Activated CD4-positive, CD25-positive, alpha-beta regulatory T cell treated with anti-CD3 and anti-CD28 coated beads, Interleukin-2, amount 50 U/mL, for 16 hours (primary cell): ENCODE measurements around the gene VAMP5.
"Not testable (repeated sequence)": the region's sequence is repeated elsewhere in the genome, so short reads cannot be mapped to it uniquely, and the experiment has no call there.

ENCODE experiments used
- DNase-seq: peaks from one replicate; pipeline ENCODE4 v3.0.0-alpha.2; 2020; ENCODE audit warnings: low read depth, low spot score

VAMP5 gene

DNA sequence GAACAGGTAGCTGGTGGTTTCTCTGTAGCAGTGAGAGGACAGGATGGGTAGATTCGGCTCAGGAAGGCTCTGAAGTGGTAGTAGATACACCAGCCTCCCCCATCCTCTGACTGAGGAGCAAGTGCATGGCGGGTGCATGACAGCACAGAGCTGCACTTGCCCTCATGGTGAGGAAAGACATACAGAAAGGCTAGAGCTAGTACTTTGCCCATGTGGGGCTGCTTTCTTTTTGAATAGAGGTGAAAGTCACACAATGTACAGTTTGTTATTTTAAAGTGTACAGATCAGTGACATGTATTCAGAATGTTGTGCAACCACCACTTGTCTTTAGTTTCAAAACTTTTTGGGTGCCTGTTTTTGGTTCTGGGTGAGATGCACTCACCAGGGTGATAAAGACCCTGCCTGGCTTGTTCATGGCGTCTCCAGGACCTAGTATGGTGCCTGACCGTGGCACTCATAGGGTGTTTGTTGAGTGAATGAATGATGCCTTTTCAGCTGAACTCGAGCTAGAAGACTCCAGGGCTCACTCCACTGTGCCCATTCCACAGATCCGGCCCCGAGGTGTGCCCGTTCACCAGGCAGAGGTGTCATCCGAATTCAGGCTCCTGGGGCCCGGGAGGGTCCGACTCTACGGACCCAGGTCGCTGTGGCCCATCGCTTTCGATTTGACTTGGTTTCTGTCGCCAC, 421 bp upstream of the VAMP5 start:
- no peak for DNase-seq

DNA sequence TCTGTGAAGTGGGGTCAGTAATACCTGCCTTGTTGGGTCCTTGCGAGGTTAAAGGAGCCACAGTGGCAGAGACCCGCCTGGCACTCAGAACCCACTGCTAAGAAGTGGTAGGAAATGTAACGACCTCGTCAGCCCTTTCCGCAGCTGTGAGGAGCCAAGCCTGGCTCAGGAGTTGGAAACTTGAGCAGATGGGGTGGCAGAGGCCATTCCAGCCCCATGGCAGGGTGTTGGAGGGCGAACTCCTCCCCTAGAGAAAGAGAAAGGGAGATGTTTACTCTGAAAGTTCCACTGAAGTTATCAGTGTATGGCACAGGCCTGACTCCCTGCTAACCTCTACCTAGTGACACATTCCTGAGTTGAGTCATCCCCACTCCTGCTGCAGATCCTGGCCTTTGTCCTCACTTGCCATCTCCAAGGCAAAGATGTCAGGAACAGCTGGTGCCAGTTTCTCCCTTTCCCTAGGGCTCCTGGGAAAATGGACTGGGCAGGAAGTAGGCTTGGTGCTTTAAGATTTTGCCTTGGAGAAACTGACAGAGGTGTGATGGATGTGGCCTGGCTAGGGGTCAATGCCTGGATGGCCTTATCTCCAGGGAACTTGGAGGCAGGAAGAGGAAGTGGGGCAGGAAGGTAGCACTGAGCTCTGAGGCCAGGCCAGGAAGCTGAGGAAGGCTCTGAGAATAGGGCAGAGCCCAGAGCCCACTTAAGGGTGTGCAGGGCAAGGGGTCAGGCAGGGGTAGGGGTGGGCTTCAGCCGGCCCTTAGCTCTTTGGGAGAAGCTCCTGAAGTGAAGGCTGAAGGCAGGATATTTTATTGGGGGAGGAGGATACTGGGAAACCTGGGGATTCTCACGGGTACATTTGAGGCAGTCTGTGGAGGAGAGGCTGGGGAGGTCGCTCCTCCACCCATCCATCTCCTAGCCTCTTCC, 888 bp downstream of the VAMP5 start:
- no peak for DNase-seq

DNA sequence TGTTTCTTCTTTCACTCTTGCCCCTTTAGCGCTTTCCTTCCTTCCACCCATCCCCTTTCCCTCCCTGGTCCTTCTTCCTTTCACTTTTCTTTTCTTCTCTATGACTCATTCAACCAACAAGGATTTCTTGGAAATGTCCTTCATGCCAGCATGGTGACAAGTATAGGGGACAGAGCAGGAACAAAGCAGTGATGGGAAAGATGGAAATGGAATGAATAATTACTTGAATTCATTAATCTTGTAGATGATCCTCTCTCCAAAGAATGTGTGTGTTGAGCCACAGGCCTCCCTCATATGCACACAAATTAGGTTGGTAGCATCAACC, 1.5 kb downstream of the VAMP5 start:
- no peak for DNase-seq

DNA sequence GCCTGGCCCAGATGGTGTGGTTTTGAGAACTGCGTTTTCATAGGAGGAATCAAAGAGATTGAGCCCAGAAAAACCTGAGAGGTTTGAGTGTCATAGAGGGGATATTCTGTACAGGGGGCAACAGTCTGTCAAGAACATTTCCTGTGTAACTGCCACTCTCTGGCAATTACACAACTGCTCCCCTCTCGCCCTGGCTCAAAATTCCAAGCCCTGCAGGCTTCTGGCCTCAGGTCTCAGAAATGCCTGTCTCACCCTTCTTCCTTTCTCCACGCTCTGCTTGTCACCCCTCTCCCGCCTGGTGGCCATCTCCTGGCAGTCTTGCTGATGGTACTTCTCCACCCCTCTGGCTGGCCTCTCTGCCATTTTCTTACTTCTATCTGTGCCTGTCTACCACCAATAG, 4.0 kb downstream of the VAMP5 start:
- no peak for DNase-seq

DNA sequence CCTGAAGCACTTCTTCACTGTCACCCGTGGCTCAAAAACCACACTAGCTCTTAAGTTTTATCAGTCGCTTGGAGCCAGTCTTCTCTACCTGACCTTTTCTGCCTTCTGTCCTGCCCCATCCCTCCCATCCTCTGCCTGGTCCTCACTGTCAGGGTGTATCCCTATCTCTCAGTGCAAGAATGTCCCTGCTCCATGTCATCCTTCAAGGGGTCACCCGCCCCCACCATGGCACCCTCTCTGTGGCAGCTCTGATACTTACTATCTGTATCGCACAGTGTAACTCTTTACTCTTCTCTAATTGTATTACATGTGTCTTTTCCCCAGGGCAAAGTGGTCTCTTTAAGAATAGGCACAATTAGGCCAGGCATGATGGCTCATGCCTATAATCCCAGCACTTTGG, 4.4 kb downstream of the VAMP5 start:
- no peak for DNase-seq

DNA sequence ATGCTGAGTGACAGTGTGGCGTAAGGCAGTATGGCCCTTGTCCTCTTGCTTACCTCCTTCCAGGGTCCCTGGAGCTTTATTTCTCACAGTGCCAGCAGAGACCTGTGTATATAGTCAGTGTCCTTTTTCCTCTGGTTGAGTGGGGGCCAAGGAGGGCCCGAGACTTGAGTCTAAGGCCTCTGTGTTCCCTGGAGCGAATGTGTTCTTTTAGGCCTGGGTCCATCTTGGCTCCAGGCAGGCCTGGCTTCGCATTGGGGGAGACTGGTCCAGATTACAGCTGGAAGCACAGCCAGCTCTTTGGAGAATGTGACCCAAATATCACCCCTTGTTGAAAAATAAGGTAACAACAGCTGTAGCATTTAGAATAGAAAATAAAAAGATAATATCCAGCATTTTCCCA, 5.0 kb downstream of the VAMP5 start:
- DNase-seq = no peak

DNA sequence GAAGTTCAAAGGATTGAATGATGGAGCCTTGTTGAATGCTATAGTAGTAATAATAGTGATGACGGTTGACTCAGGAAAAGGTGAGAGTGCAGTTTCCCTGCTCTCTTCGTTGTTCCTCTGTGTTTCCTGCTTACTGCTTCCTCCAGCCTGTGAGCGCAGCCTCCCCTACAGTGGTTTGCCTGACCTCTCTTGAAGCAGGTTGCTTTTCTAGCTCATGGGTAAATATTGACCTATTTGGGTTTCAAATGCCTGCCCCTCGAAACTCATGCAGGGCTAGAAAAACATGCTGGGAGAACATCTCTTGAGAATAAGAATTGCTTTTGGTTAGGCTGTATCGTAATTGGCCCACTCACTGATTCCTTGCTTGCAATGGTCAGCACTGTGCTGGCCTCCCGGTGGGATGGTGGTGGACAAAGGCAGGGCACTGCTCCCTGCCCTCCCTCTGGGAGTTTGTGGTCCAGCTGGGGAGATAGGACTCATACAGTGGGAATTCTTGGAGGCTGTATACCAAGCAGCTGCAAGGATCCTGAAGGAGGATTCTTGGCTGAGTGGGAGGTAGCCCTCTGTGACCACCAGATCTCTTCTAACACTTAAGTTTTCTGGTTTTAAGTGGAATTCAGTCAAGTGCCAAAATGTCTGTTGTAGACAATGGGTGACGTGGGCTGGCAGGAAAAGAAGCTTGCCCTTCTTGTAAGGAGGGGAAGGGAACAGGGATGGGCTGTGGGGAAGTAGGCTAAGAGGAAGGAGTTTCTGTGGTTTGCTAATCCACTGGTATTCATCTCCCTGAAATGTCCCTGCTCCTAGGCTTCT, 6.0 kb downstream of the VAMP5 start:
- no peak for DNase-seq

DNA sequence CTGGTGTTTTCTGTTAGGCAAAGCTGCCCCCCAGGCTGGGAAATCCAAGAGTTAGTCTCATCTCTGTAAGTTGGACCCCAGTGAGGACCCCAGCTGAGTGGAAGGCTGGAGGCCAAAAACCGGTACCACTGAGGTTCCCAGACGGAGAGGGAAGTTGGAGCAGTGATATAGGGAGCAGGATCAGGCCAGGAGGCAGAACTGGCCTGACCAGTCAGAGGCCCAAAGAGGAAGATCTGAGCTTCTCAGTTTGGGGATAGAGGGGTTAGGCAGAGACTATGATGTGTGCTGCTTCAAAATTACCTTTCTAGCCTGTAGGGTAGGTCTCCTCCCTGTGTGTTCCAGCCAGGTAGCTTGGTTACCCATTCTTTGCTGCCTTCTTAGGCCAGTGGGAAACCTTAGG, 6.7 kb downstream of the VAMP5 start:
- no peak for DNase-seq

DNA sequence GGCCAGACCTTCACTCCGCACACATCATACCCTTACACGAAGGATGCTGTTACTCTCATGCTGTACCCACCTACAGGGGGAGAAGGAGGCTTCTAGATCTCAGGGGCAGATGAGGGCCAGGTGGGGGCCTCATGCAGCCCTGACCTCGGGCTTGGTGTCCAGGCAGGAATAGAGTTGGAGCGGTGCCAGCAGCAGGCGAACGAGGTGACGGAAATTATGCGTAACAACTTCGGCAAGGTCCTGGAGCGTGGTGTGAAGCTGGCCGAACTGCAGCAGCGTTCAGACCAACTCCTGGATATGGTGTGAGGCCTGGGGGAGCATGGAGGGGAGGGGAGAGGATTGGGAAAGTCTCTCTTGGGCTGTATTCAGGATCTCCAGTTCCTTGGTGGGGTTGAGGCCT, 7.3 kb downstream of the VAMP5 start:
- no peak for DNase-seq

DNA sequence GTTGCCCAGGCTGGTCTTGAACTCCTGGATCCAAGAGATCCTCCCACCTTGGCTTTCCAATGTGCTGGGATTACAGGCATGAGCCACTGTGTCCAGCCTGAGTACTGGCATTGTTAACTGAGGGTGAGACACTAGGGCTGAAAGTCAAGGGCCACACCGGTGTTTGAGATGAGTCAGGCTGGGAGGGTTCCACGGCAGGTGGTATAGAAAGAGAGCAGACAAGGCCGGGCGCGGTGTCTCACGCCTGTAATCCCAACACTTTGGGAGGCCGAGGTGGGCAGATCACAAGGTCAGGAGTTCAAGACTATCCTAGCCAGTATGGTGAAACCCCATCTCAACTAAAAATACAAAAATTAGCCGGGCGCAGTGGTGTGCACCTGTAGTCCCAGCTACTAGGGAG, 8.1 kb downstream of the VAMP5 start:
- not testable (repeated sequence) for DNase-seq

DNA sequence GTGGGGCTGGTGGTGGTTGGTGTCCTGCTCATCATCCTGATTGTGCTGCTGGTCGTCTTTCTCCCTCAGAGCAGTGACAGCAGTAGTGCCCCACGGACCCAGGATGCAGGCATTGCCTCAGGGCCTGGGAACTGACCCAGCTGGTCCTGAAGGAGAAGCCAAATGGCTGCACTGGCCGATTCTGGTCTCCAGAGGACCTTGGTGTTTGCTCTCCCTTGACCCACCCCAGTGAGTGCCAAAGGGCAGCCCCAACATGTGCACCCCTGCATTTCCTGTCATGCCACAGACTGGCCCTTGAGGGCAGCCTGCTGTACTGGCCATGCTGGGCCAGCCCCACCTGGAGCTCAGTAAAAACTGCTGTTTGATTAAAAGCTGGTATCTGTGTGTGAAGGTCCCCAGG, 8.8 kb downstream of the VAMP5 start:
- DNase-seq = no peak

DNA sequence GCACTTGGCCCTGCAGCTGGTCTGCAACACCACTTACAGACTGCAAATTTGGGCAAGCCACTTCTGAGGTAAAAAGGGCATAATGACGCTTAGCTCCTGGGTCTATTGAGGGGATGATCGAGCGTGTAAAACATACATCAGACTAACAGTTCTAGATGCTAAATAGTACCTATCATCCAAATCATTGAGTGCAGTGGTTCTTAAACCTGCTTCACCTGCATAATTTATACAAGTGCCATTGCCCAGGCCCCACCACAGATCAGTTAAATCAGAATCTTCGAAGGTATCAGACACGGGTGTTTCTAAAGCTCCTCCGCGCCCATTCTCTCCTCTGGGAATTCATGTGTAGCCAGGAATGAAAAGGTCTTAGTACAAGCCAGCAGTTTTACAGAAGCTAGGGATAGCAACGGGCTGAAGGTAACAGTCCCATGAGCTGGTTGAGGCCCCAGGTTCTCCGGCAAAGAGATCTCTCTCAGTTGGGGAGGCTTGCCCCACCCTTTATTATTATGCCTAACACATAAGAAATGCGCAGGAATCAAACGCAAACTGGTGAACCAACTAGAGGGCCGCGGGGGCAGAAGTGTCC, 10.6 kb downstream of the VAMP5 start:
- no peak for DNase-seq

DNA sequence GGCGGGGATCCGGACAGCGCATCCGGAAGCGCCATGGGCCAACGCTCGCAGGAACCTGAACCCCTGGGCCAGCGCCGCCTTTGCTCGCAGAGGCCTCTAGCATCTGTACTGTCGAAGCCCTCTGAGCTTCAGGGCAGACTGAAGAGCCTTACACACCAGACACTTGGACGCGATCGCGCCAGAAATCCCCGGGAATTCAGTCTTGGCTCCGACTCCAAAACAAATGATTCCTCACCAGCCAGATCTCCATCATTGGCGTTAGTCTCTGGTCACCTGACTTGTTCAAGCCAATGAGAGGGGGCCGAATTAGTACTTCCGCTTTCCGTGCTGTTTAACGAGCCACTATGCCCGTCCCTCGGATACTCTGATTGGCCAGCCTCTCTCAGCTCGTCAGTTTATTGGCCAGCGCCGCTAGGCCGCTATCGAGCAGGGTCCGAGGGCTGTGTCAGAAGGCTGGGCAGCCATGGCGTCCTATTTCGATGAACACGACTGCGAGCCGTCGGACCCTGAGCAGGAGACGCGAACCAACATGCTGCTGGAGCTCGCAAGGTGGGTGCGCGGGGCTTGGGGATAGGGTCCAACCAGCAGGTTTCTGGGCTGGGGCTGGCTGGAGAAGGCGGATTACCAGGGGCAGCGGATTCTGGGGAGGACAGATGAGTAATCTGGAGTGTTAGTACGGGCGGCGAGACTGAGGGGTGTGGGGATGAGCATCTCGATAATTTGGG, 11.2 kb downstream of the VAMP5 start, which contains the start of gene RNF181:
TSS of gene RNF181 (plus strand) at position 445 of the 725 bp plus-strand sequence. CDS start at position 464, 19 bp downstream.
- DNase-seq = peak; percentile 86

DNA sequence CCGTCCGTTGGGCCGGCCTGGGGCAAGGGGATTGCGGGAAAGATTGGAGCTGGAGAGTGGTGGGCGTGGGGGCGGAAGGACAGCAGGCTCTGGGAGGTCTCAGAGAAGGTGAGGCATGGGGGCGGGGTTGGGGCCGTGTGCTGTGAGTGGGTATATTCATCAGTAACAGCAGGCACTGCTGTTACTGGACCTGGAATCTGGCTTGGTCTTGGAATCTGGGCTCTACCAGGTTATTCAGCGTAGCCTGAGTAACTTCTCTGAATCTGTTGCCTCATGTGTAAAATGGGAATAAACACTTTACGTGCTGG, 11.7 kb downstream of the VAMP5 start:
- DNase-seq = no peak

DNA sequence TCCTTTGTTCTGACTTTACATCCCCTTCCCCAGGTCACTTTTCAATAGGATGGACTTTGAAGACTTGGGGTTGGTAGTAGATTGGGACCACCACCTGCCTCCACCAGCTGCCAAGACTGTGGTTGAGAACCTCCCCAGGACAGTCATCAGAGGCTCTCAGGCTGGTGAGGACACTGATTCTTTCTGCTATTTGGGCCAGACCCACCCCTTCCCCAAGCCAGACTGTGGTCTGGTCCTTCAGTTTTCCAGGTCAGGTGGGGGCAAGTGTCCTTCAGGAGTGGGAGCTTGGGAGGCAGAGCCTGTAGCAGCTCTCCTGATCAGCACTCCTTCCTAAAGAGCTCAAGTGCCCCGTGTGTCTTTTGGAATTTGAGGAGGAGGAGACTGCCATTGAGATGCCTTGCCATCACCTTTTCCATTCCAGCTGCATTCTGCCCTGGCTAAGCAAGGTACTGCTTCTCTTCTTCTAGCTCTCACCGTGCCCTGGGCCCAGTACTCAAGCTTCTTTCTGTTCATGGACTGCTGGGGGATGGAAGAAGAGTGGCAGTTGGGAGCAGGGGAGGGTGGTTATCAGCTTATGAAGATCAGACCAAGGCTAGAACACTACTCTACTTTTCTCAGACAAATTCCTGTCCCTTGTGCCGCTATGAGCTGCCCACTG, 12.4 kb downstream of the VAMP5 start:
- DNase-seq = no peak

DNA sequence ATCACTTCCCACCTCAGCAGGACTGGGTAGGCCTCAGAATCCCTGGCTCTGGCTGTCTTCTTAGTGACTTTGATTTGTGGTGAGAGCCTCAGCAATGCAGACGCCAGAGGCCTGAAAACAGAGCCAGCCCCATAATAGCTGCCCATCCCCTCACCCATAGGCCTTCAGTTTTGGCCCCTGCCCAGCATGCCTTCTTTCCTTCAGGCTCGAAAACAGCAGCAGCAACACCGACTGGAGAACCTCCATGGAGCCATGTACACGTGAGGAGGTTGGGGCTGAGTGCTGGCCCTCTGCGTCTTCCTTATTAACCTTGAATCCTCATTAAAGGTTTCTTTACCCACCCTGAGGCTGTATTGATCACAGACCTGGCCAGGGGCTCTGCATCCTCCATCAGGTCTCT, 13.0 kb downstream of the VAMP5 start:
- DNase-seq = no peak

DNA sequence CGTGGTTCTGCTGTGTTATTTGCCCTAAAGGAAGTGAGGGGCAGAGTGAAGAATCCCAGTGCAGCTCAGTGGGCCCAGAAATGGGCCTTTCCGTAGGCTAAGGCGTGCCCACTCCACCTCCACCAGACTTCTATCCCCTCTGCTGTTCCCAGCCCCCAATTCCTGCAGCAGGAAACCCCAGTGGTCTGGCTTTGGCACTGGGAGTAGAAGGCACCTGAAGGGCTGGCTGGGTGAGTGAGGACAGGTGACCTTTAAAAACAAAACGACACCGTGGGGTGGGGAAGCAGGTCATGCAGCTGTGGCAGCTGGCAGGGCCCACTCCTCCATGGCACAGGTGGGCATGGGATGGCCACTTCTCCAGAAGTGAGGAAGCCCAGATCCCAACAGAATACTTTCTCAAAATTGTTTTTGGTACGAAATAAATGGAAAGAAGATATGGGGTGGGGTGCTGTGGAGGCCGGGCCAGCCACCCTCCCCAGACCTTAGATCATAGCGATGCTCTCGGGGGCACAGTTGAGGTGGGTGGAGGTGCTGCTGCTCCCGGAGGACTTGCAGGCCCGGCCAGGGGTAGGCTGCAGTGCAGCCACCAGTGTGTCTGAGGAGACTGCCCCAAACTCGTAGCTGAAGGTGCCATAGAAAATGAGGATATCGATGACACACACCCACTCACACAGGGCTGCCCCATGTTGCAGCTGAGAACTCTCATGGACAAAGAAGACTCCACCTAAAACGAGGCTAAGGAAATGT, 14.5 kb downstream of the VAMP5 start:
- no peak for DNase-seq

DNA sequence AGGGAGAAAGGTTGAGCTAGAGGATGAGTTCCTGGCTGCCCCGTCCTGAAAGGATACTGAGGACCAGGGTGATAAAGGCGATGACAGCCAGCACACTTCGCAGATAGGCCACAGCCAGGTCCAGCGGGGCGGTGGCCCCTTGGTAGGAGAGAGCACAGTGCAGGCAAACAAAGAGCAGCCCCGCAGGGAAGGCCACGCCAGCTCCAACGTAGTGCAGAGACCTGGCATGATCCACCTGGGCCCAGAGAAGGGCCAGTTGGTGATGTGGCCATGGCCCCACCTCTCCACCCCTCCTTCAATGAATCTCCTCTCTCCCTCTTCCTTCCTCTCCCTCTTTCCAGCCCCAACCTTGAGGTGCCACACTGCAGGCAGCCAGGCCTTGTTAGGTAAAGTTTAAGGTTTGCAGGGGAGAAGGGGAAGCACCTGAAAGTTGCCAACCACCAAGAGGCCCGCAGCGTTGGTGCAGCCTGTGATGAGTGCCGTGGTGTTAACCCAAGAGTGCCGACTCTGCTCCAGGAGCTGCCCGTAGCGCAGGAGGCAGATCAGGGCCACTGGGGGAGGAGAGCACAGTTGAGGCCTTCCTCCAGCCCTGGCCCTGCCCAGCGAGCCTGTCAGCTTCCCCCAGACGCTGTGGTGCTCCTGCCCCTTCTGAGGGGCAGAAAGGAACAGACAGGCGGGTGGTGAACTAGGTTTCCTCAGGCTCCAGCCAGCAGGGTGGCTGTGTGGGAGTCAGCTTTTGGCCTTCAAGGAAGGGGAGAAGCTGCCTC, 15.4 kb downstream of the VAMP5 start:
- DNase-seq = no peak

DNA sequence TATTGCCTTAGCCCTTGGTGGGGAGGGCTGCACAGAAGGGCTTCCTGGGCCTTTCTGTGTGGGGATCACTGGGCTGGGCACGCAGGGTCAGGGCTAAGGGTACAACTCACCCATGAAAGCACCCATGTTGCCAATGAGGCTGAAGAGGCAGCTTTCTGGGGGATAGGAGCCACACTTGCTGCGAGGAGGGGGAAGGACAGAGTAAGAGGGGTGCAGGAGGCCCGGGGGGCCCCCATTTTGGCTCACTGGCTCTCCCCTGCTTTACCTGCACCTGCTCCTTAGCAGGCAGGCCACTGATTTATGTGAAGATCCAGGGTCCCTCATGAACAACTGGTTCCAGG, 16.0 kb downstream of the VAMP5 start:
- no peak for DNase-seq
